ENCODE data around the gene CENPM.

DNA sequence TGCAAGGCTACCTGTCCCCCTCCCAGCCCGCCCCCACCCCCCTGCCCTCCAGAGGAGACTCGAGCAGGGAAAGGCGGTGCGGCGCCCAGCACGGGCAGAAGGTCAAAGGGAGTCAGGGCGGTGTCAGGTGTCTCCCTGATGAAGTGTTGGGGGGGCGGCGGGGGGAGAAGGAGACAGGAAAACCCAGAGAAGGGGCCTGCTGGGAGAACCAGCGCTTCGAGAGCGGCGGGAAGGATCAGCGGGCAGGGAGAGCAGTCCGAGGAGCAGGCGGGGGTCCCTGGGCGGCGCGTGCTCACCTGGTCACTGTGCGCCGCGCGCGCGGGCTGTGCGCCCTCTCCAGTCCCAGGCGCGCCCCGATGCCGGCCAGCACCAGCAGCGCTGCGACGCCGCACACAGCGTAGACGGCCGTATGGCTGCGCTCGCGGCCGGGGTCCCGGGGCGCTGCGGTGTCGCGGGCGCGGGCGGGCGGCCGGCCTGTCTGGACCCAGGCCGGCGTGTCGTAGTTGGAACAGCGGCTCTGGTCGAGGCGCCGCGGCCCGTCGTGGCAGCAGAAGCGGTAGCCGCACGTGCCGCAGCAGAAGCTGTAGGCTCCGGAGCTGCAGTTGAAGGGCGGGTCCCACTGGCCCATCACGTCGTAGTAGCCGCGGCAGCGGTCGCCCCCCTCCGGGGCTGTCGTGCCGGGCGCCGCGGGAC is 33.0 kb downstream of the CENPM start:
- TF ChIP-seq, protein P1, sequence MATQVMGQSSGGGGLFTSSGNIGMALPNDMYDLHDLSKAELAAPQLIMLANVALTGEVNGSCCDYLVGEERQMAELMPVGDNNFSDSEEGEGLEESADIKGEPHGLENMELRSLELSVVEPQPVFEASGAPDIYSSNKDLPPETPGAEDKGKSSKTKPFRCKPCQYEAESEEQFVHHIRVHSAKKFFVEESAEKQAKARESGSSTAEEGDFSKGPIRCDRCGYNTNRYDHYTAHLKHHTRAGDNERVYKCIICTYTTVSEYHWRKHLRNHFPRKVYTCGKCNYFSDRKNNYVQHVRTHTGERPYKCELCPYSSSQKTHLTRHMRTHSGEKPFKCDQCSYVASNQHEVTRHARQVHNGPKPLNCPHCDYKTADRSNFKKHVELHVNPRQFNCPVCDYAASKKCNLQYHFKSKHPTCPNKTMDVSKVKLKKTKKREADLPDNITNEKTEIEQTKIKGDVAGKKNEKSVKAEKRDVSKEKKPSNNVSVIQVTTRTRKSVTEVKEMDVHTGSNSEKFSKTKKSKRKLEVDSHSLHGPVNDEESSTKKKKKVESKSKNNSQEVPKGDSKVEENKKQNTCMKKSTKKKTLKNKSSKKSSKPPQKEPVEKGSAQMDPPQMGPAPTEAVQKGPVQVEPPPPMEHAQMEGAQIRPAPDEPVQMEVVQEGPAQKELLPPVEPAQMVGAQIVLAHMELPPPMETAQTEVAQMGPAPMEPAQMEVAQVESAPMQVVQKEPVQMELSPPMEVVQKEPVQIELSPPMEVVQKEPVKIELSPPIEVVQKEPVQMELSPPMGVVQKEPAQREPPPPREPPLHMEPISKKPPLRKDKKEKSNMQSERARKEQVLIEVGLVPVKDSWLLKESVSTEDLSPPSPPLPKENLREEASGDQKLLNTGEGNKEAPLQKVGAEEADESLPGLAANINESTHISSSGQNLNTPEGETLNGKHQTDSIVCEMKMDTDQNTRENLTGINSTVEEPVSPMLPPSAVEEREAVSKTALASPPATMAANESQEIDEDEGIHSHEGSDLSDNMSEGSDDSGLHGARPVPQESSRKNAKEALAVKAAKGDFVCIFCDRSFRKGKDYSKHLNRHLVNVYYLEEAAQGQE (IDR thresholded peaks at IDR 0.05; ENCODE audit: low read depth), result no peak
- no peak for TF ChIP-seq TAF1 (IDR thresholded peaks at IDR 0.05; ENCODE audit: low read depth)
